Thyroid gland (tissue), 4 donors: ENCODE measurements around the gene CACNA1G. TPM values are rescaled to one million over a fixed set of nuclear protein-coding genes. Genes with fewer than 3 reads are reported as not detected.
A peak's percentile ranks its signal among the peaks of the same experiment; 100 is the strongest.

ENCODE experiments used
- DNase-seq, 2 donors: peaks; one replicate each; pipeline ENCODE4 v3.0.0-alpha.2; 2019
- H3K27ac ChIP-seq, 3 donors: fragments of 200-600 bp; sonication (generic); 1 replicate in 2 of 3; 2 replicates in 1 of 3; pipeline ENCODE4 v1.5.1; 2016 to 2019; ENCODE audit warnings: mild to moderate bottlenecking in 1 of 3, moderate library complexity in 1 of 3
- H3K27me3 ChIP-seq: fragments of 200-600 bp; sonication (generic); one replicate; pipeline ENCODE4 v1.5.1; 2019
- H3K36me3 ChIP-seq, 2 donors: fragments of 200-600 bp; sonication (generic); one replicate each; pipeline ENCODE4 v1.5.1; 2016 to 2019
- H3K4me1 ChIP-seq, 2 donors: fragments of 200-600 bp; sonication (generic); one replicate each; pipeline ENCODE4 v1.5.1; 2017 to 2019
- H3K4me3 ChIP-seq, 3 donors: fragments of 200-600 bp; sonication (generic); replicated peaks in 1 of 3; 1 replicate in 2 of 3; 2 replicates in 1 of 3; pipeline ENCODE4 v1.5.1; 2016; ENCODE audit warnings: mild to moderate bottlenecking in 1 of 3
- H3K9me3 ChIP-seq: fragments of 200-600 bp; sonication (generic); one replicate; pipeline ENCODE4 v1.5.1; 2017
- CTCF ChIP-seq, 6 experiments: fragments of 200-600 bp in 3 of 6; fragments of 450-650 bp in 3 of 6; sonication (generic) in 3 of 6; IDR thresholded peaks; one replicate each; pipeline ENCODE4 v1.5.1; 2016 to 2019; ENCODE audit warnings: antibody characterized with exemption in 6 of 6, mild to moderate bottlenecking in 2 of 6, inconsistent platforms in 1 of 6, moderate library complexity in 1 of 6
- POLR2A ChIP-seq, 2 donors: fragments of 450-650 bp; IDR thresholded peaks; one replicate each; pipeline ENCODE4 v1.6.1; 2017; ENCODE audit warnings: antibody characterized with exemption in 2 of 2, mild to moderate bottlenecking in 2 of 2, moderate library complexity in 1 of 2
- WGBS, 2 donors: methylation state at CpG; one replicate each; pipeline ENCODE4 v1.1.5; 2017; 5-methylcytosine and 5-hydroxymethylcytosine counted together
- intact Hi-C: fragments of 100-400 bp; cut with DNase I; formaldehyde crosslinking; loops from one replicate; pipeline ENCODE4 v1.15.1; 2023
- total RNA-seq, 4 donors: library from RNA; depleted of rRNA; stranded (reverse); fragments of >200 nt; gene quantifications; one replicate each; pipeline ENCODE4 v1.2.3, GENCODE V29; 2016

CACNA1G gene
- total RNA-seq, 4 donors from 2014 or later = 0.13 to 3.3 (median 0.52) TPM

- DNase-seq = no peak
- 88 to 98% methylated on average over 6 to 11 of the region's 15 CpGs for WGBS, 2 donors
- TF ChIP-seq POLR2A (IDR thresholded peaks at IDR 0.05) = no peak
- no peak for TF ChIP-seq CTCF (IDR thresholded peaks at IDR 0.05)
Measured at GRCh38 chr17:50599606-50600005, 39.1 kb downstream of the CACNA1G start.

GRCh38 chr17:50601823-50602375, 41.4 kb downstream of the CACNA1G start:
- no peak for DNase-seq
- H3K4me3 ChIP-seq = no peak overlapping the region
- intact Hi-C loops = no loop called here
- H3K27ac ChIP-seq = no peak overlapping the region
- H3K36me3 ChIP-seq = no peaks in the 10 kb centered on the region
- 75 to 84% methylated on average over 13 of the region's 13 CpGs for WGBS, 2 donors
- H3K27me3 ChIP-seq = no peaks in the 10 kb centered on the region
- no peak for TF ChIP-seq POLR2A (IDR thresholded peaks at IDR 0.05)
- TF ChIP-seq CTCF (IDR thresholded peaks at IDR 0.05) = no peak
- peaks cover 7 to 16% of the 10 kb centered on the region in 2 donors for H3K4me1 ChIP-seq
- H3K9me3 ChIP-seq = no peaks in the 10 kb centered on the region

More at GRCh38 chr17:50599606-50600005, 39.1 kb downstream of the CACNA1G start:
- intact Hi-C loops = no loop called here
- Histone ChIP-seq H3K4me1 (peaks cover 4 to 7% of the 10 kb centered on the region in 2 donors), H3K4me3 (no peak overlapping the region), H3K27me3 (no peaks in the 10 kb centered on the region), H3K9me3 (no peaks in the 10 kb centered on the region), H3K27ac (no peak overlapping the region), H3K36me3 (no peaks in the 10 kb centered on the region)

- Histone ChIP-seq H3K36me3 (no peaks in the 10 kb centered on the region), H3K9me3 (no peaks in the 10 kb centered on the region), H3K4me1 (peaks cover 7 to 16% of the 10 kb centered on the region in 2 donors), H3K27ac (no peak overlapping the region), H3K4me3 (no peak overlapping the region), H3K27me3 (no peaks in the 10 kb centered on the region)
- WGBS, 2 donors = 92 to 95% methylated on average over 11 to 18 of the region's 18 CpGs
- TF ChIP-seq POLR2A (IDR thresholded peaks at IDR 0.05) = no peak
- no peak for TF ChIP-seq CTCF (IDR thresholded peaks at IDR 0.05)
- no peak for DNase-seq
- intact Hi-C loops = no loop called here
Measured at GRCh38 chr17:50602836-50603235, 42.3 kb downstream of the CACNA1G start.

DNA sequence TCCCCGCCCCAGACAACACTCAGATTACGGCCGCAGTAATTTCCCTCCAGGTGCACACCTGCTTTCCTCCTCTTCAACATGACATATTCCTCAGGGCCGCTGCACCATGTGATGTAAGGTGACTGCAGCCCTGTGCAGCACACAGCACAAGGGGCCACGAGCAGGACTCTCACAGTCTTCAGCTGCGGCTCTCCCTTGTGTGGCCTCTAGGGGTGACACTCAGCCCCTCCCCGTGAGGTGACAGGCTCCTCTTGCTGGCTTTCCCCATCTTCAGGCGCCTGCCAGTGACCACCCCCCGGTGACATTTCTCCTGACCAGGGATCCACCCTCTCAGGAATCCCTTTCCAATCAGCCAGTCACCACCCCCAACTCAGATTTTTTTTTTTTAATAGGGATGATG, 42.8 kb downstream of the CACNA1G start:
- H3K27ac ChIP-seq = no peak overlapping the region
- intact Hi-C loops = no loop called here
- DNase-seq = no peak
- H3K36me3 ChIP-seq = no peaks in the 10 kb centered on the region
- TF ChIP-seq CTCF (IDR thresholded peaks at IDR 0.05) (no peak), POLR2A (IDR thresholded peaks at IDR 0.05) (no peak)
- H3K9me3 ChIP-seq = no peaks in the 10 kb centered on the region
- WGBS, 2 donors = 75 to 77% methylated on average over 9 of the region's 9 CpGs
- H3K27me3 ChIP-seq = no peaks in the 10 kb centered on the region
- peaks cover 7 to 16% of the 10 kb centered on the region in 2 donors for H3K4me1 ChIP-seq
- H3K4me3 ChIP-seq = no peak overlapping the region

DNA sequence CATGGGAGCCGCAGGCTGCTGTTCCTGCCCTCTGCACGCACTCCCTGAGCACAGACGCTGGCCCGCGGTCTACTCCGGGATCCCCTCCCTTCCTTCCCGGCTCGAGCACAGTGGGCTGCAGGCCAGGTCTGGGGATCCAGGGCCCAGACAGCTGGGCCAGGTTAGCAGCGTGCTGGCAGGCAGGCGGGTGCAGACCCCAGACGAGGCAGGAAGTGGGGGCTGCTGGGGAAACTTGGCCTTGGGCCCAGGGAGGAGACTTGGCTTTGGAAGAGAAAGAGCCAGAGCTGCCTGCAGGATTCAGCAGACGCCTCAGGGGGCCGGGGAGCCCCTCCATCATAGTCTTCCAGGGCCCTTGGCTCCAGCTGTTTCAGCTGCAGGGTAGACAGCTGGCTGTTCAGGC, 44.0 kb downstream of the CACNA1G start:
- Histone ChIP-seq H3K27ac (no peak overlapping the region), H3K9me3 (no peaks in the 10 kb centered on the region), H3K4me3 (no peak overlapping the region), H3K36me3 (no peaks in the 10 kb centered on the region), H3K27me3 (no peaks in the 10 kb centered on the region), H3K4me1 (peaks cover 7 to 16% of the 10 kb centered on the region in 2 donors)
- 0 to 20% methylated on average over 3 to 6 of the region's 13 CpGs for WGBS, 2 donors
- intact Hi-C loops = no loop called here
- peak; percentile 67 to 72 for DNase-seq
- no peak for TF ChIP-seq POLR2A (IDR thresholded peaks at IDR 0.05)
- no peak for TF ChIP-seq CTCF (IDR thresholded peaks at IDR 0.05)
